H1 (cell line): ENCODE data around the gene FAM216A. TPM values are rescaled to one million over a fixed set of nuclear protein-coding genes. Genes with fewer than 3 reads are reported as not detected.

ENCODE experiments used
- CTCF ChIA-PET: fragments of 300-600 bp; sonication (Branson Sonifier 250); formaldehyde crosslinking; loops from one replicate; lab custom pipeline; 2021; ENCODE audit not compliant: partially characterized antibody; lab: Charles Lee
- POLR2A ChIA-PET: fragments of 300-600 bp; sonication (Branson Sonifier 250); formaldehyde crosslinking; loops from one replicate; lab custom pipeline; 2021; ENCODE audit warnings: inconsistent platforms; ENCODE audit not compliant: partially characterized antibody; lab: Charles Lee
- DNase-seq, 2 experiments: peaks; one replicate each; pipeline versions ENCODE4 v3.0.0 to v3.0.0-alpha.2; 2010 to 2022; ENCODE audit warnings: low spot score in 2 of 2, low read depth in 1 of 2, mixed read lengths in 1 of 2
- FAIRE-seq: peaks from 2 replicates; lab custom pipeline; 2011; peaks lifted over from hg19 to GRCh38; lab: Jason Lieb, UNC
- H2AFZ ChIP-seq: 2 replicates; pipeline ENCODE4 v1.8.1; 2012; ENCODE audit warnings: low read length, inconsistent platforms
- H2AK5ac ChIP-seq: 2 replicates; pipeline ENCODE4 v1.6.1; 2013; ENCODE audit warnings: low read depth, low read length
- H2BK120ac ChIP-seq: replicated peaks from 2 replicates; pipeline ENCODE3; 2013; ENCODE audit warnings: low read depth, low read length, inconsistent platforms
- H2BK12ac ChIP-seq: 2 replicates; pipeline ENCODE4 v1.6.1; 2013; ENCODE audit warnings: low read depth, low read length
- H2BK15ac ChIP-seq: 2 replicates; pipeline ENCODE4 v1.6.1; 2013; ENCODE audit warnings: low read length
- H2BK20ac ChIP-seq: 2 replicates; pipeline ENCODE4 v1.6.1; 2013; ENCODE audit warnings: low read length
- H2BK5ac ChIP-seq: 2 replicates; pipeline ENCODE4 v1.6.1; 2013; ENCODE audit warnings: low read depth, low read length
- H3K14ac ChIP-seq: 2 replicates; pipeline ENCODE4 v1.6.1; 2013; ENCODE audit warnings: inconsistent platforms; ENCODE audit not compliant: insufficient read length
- H3K18ac ChIP-seq: 2 replicates; pipeline ENCODE4 v1.6.1; 2013; ENCODE audit warnings: low read length; ENCODE audit errors: extremely low read depth
- H3K23ac ChIP-seq: 2 replicates; pipeline ENCODE4 v1.6.1; 2013; ENCODE audit warnings: inconsistent platforms; ENCODE audit not compliant: insufficient read length
- H3K23me2 ChIP-seq: 2 replicates; pipeline ENCODE4 v1.6.1; 2013; ENCODE audit warnings: low read depth, low read length
- H3K27ac ChIP-seq: 2 replicates; pipeline ENCODE4 v1.6.1; 2011; ENCODE audit warnings: low read depth, low read length, inconsistent platforms
- H3K27me3 ChIP-seq, 4 experiments: replicated peaks in 1 of 4; 1 replicate in 1 of 4; 2 replicates in 3 of 4; pipeline versions ENCODE4 v1.6.1 to v1.8.1; 2011 to 2013; ENCODE audit warnings: low read length in 3 of 4, mild to moderate bottlenecking in 3 of 4, inconsistent platforms in 2 of 4, mixed read lengths in 2 of 4, moderate library complexity in 1 of 4; ENCODE audit not compliant: control insufficient read depth in 3 of 4, insufficient read depth in 3 of 4; ENCODE audit errors: extremely low read depth in 1 of 4
- H3K36me3 ChIP-seq, 4 experiments: 2 replicates each; pipeline versions ENCODE4 v1.6.1 to v1.8.1; 2011 to 2013; ENCODE audit warnings: mild to moderate bottlenecking in 4 of 4, low read length in 3 of 4, moderate library complexity in 2 of 4, control low read depth in 1 of 4, inconsistent platforms in 1 of 4; ENCODE audit not compliant: insufficient read depth in 4 of 4, control insufficient read depth in 2 of 4
- H3K4ac ChIP-seq: replicated peaks from 2 replicates; pipeline ENCODE3; 2013; ENCODE audit warnings: low read length, low read depth, mixed read lengths, inconsistent platforms; ENCODE audit not compliant: insufficient read length
- H3K4me1 ChIP-seq, 4 experiments: replicated peaks in 1 of 4; 1 replicate in 1 of 4; 2 replicates in 3 of 4; pipeline versions ENCODE4 v1.6.1 to v1.8.1; 2011 to 2013; ENCODE audit warnings: low read length in 3 of 4, inconsistent platforms in 2 of 4, mixed read lengths in 1 of 4; ENCODE audit not compliant: insufficient read depth in 4 of 4, control insufficient read depth in 3 of 4
- H3K4me2 ChIP-seq, 2 experiments: 2 replicates each; pipeline versions ENCODE4 v1.6.1 to v1.8.1; 2011 to 2013; ENCODE audit warnings: low read depth in 2 of 2, low read length in 2 of 2, control low read depth in 1 of 2, inconsistent platforms in 1 of 2, mild to moderate bottlenecking in 1 of 2; ENCODE audit not compliant: insufficient read depth in 1 of 2
- H3K4me3 ChIP-seq, 4 experiments: fragments of 200-600, 300-600 bp in 1 of 4; sonication (generic), shearing (Covaris generic), sonication (Bioruptor Twin) in 1 of 4; 2 replicates each; pipeline versions ENCODE4 v1.5.1 to v1.8.1; 2011 to 2016; ENCODE audit warnings: low read length in 4 of 4, low read depth in 3 of 4, control low read depth in 2 of 4, inconsistent platforms in 2 of 4, mild to moderate bottlenecking in 2 of 4, mixed read lengths in 1 of 4, moderate library complexity in 1 of 4; ENCODE audit not compliant: insufficient read depth in 2 of 4; ENCODE audit errors: extremely low read depth in 1 of 4
- H3K56ac ChIP-seq: replicated peaks from 2 replicates; pipeline ENCODE3; 2013; ENCODE audit warnings: low read depth, mild to moderate bottlenecking, mixed read lengths, low read length, inconsistent platforms; ENCODE audit not compliant: insufficient read length
- H3K79me1 ChIP-seq: 2 replicates; pipeline ENCODE4 v1.6.1; 2013; ENCODE audit warnings: low read depth, low read length, control low read depth
- H3K79me2 ChIP-seq, 2 experiments: 2 replicates each; pipeline versions ENCODE4 v1.6.1 to v1.8.1; 2012 to 2013; ENCODE audit warnings: low read length in 2 of 2, mild to moderate bottlenecking in 2 of 2, inconsistent platforms in 1 of 2; ENCODE audit not compliant: insufficient read depth in 2 of 2, control insufficient read depth in 1 of 2
- H3K9ac ChIP-seq, 4 experiments: replicated peaks in 1 of 4; 1 replicate in 1 of 4; 2 replicates in 3 of 4; pipeline versions ENCODE4 v1.6.1 to v1.8.1; 2011 to 2013; ENCODE audit warnings: low read depth in 3 of 4, low read length in 3 of 4, control low read depth in 2 of 4, mild to moderate bottlenecking in 2 of 4, moderate library complexity in 2 of 4, inconsistent platforms in 1 of 4; ENCODE audit errors: extremely low read depth in 1 of 4
- H3K9me3 ChIP-seq, 2 experiments: 2 replicates each; pipeline versions ENCODE4 v1.6.1 to v1.8.1; 2012 to 2013; ENCODE audit warnings: mild to moderate bottlenecking in 2 of 2, moderate library complexity in 2 of 2, control low read depth in 1 of 2, inconsistent platforms in 1 of 2, low read depth in 1 of 2, low read length in 1 of 2, mixed read lengths in 1 of 2; ENCODE audit not compliant: insufficient read depth in 2 of 2
- H4K20me1 ChIP-seq, 2 experiments: replicated peaks in 1 of 2; 2 replicates each; pipeline versions ENCODE3 to v1.8.1; 2011 to 2013; ENCODE audit warnings: inconsistent platforms in 2 of 2, low read length in 2 of 2, mild to moderate bottlenecking in 1 of 2; ENCODE audit not compliant: insufficient read depth in 2 of 2, control insufficient read depth in 1 of 2
- H4K5ac ChIP-seq: 2 replicates; pipeline ENCODE4 v1.6.1; 2013; ENCODE audit warnings: low read length, low read depth, mixed read lengths, inconsistent platforms; ENCODE audit not compliant: insufficient read length
- H4K8ac ChIP-seq: 2 replicates; pipeline ENCODE4 v1.8.0; 2013; ENCODE audit warnings: mild to moderate bottlenecking, moderate library complexity, low read length, inconsistent platforms; ENCODE audit not compliant: insufficient read depth; ENCODE audit errors: extremely low read depth
- H4K91ac ChIP-seq: replicated peaks from 2 replicates; pipeline ENCODE3; 2013; ENCODE audit warnings: low read length, mixed read lengths, inconsistent platforms; ENCODE audit not compliant: insufficient read length
- ASH2L ChIP-seq: fragments of 200-600, 300-600 bp; sonication (generic); IDR thresholded peaks from one replicate; pipeline ENCODE4 v1.7.1; 2017; ENCODE audit warnings: low read length
- CEBPB ChIP-seq: IDR thresholded peaks from 2 replicates; pipeline ENCODE4 v1.6.1; 2012; ENCODE audit warnings: low read depth, low read length
- EGR1 ChIP-seq: IDR thresholded peaks from 2 replicates; pipeline ENCODE4 v1.6.1; 2011; ENCODE audit warnings: low read depth, low read length, borderline replicate concordance
- FOSL1 ChIP-seq: IDR thresholded peaks from 2 replicates; pipeline ENCODE4 v1.6.1; 2011; ENCODE audit warnings: mild to moderate bottlenecking, low read depth, low read length, moderate library complexity; ENCODE audit not compliant: insufficient read depth
- GABPA ChIP-seq: IDR thresholded peaks from 2 replicates; pipeline ENCODE4 v1.6.1; 2011; ENCODE audit warnings: mild to moderate bottlenecking, low read length, moderate library complexity, borderline replicate concordance; ENCODE audit not compliant: insufficient read depth
- JUND ChIP-seq: IDR thresholded peaks from 2 replicates; pipeline ENCODE4 v1.6.1; 2011; ENCODE audit warnings: mild to moderate bottlenecking, improper control_type of control experiment, low read length
- KDM1A ChIP-seq: fragments of 200-600, 300-600 bp; sonication (generic); IDR thresholded peaks from 2 replicates; pipeline ENCODE4 v1.7.1; 2016; ENCODE audit warnings: mild to moderate bottlenecking, low read length, borderline replicate concordance
- MAFK ChIP-seq: IDR thresholded peaks from 2 replicates; pipeline ENCODE4 v1.6.1; 2012; ENCODE audit warnings: low read depth, mild to moderate bottlenecking, improper control_type of control experiment, low read length
- SIRT6 ChIP-seq: IDR thresholded peaks from one replicate; pipeline ENCODE4 v1.7.1; 2012; ENCODE audit warnings: low read length, inconsistent platforms
- WGBS, 2 experiments: shearing (Covaris generic) in 1 of 2; methylation state at CpG; one replicate each; pipeline versions ENCODE4 v1.1.6 to v1.1.7; 2013 to 2015; ENCODE audit warnings: low lambda C conversion rate in 2 of 2, mixed read lengths in 2 of 2, inconsistent platforms in 1 of 2, low coverage in 1 of 2, missing lambda C conversion rate in 1 of 2; ENCODE audit not compliant: insufficient replicate concordance in 2 of 2, insufficient coverage in 1 of 2, insufficient read length in 1 of 2; ENCODE audit errors: extremely low coverage in 1 of 2, missing lambda C conversion rate in 1 of 2; 5-methylcytosine and 5-hydroxymethylcytosine counted together
- polyA plus RNA-seq, 7 experiments: library from polyadenylated mRNA; depleted of rRNA in 3 of 7; stranded (reverse) in 5 of 7; unstranded in 2 of 7; fragments of >200 nt in 5 of 7; fragments of 200-250 nt in 2 of 7; gene quantifications; 1 replicate in 5 of 7; 2 replicates in 1 of 7; 4 replicates in 1 of 7; pipeline versions ENCODE4 v1.2.1 to v1.2.3, GENCODE V29; 2011 to 2013; ENCODE audit warnings: missing spikeins in 2 of 7, mixed read lengths in 2 of 7
- total RNA-seq: library from RNA; stranded (reverse); fragmentation: NEBNext Ultra II Directional; extraction: Animal tissue kit (Norgen Biotek cat#: 25700); gene quantifications from 2 replicates; pipeline ENCODE4 v1.2.1, GENCODE V29; 2021

The FAM216A gene
- total and polyA plus RNA-seq, 2 of the 8 experiments (the other 6 are each of a cell fraction or from before 2014, with no cell fraction given): 19.8 to 24.6 TPM

GRCh38 chr12:110444455-110444854 is 24.2 kb upstream of the FAM216A start:
- H2BK15ac ChIP-seq: no peak overlapping the region
- no peak overlapping the region for H3K23ac ChIP-seq
- H3K27me3 ChIP-seq: no peaks in the 10 kb centered on the region
- no peak overlapping the region for H2BK20ac ChIP-seq
- POLR2A ChIA-PET: interaction anchor here (1.5 kb wide), 1 partner anchor 13 kb away, joined by 4 read pairs; no protein-coding TSS in a partner anchor
- H2AFZ ChIP-seq: no peak overlapping the region
- H3K18ac ChIP-seq: no peak overlapping the region
- H2AK5ac ChIP-seq: no peak overlapping the region
- H3K23me2 ChIP-seq: no peaks in the 10 kb centered on the region
- peaks cover 0 to 3% (median 0%) of the 10 kb centered on the region in 4 experiments; a peak in 1 of 7 replicates for H3K4me1 ChIP-seq
- no peaks in the 10 kb centered on the region for H3K9me3 ChIP-seq
- FAIRE-seq: no peak
- 95% methylated on average over 3 of the region's 3 CpGs; no CpG with 5 or more reads in 1 of the 2 experiments for WGBS, 2 experiments
- no peak overlapping the region for H3K4me3 ChIP-seq
- H3K79me1 ChIP-seq: peaks cover 3% of the 10 kb centered on the region
- H3K27ac ChIP-seq: no peak overlapping the region
- no peak overlapping the region for H3K14ac ChIP-seq
- H2BK12ac ChIP-seq: no peak overlapping the region
- CTCF ChIA-PET: interaction anchor here (1.0 kb wide), 1 partner anchor 28 kb away, joined by 3 read pairs; no protein-coding TSS in a partner anchor
- no peak overlapping the region for H3K56ac ChIP-seq
- no peak overlapping the region for H3K4ac ChIP-seq
- DNase-seq: no peak
- no peak overlapping the region for H4K5ac ChIP-seq
- H4K91ac ChIP-seq: no peak overlapping the region
- no peak overlapping the region for H4K8ac ChIP-seq
- H3K36me3 ChIP-seq: peaks cover 5 to 30% (median 19%) of the 10 kb centered on the region in 4 experiments
- H3K79me2 ChIP-seq: peaks cover 0 to 20% of the 10 kb centered on the region in 2 experiments; a peak in 2 of 4 replicates
- H3K4me2 ChIP-seq: no peak overlapping the region
- no peak overlapping the region for H2BK5ac ChIP-seq
- H3K9ac ChIP-seq: no peak overlapping the region
- H4K20me1 ChIP-seq: no peaks in the 10 kb centered on the region
- no peak overlapping the region for H2BK120ac ChIP-seq
- TF ChIP-seq FOSL1 (no peak), JUND (no peak), MAFK (no peak), SIRT6 (no peak), EGR1 (no peak), ASH2L (no peak), CEBPB (no peak), KDM1A (no peak), GABPA (no peak)
